ENCODE measurements around the gene TPM4. TPM values are rescaled to one million over a fixed set of nuclear protein-coding genes. Genes with fewer than 3 reads are reported as not detected.
"Not testable (repeated sequence)": the region's sequence is repeated elsewhere in the genome, so short reads cannot be mapped to it uniquely, and the experiment has no call there.

The TPM4 gene
- total RNA-seq (2014; rRNA removed; shearing (Covaris generic)), result 1,516 and 1,534 TPM in 2 replicates

- DNase-seq (ENCODE audit: low spot score), result peak; percentile 95
Observed at GRCh38 chr19:16076154-16076957, at the start of gene TPM4. TSS of gene TPM4 (plus strand) at chr19:16076495. CDS start at chr19:16076566, 71 bp downstream.

GRCh38 chr19:16026756-16027155 is 49.5 kb upstream of the TPM4 start:
- no peak for DNase-seq (ENCODE audit: low spot score)

GRCh38 chr19:16027528-16027927 is 48.8 kb upstream of the TPM4 start:
- DNase-seq (ENCODE audit: low spot score), result no peak

- DNase-seq (ENCODE audit: low spot score), result not testable (repeated sequence)
Observed at GRCh38 chr19:16030155-16030554, 46.1 kb upstream of the TPM4 start.

GRCh38 chr19:16030964-16031871 is 45.1 kb upstream of the TPM4 start:
- DNase-seq (ENCODE audit: low spot score), result no peak

GRCh38 chr19:16031872-16032200 is 44.5 kb upstream of the TPM4 start:
- no peak for DNase-seq (ENCODE audit: low spot score)

GRCh38 chr19:16032509-16033135 is 43.7 kb upstream of the TPM4 start:
- no peak for DNase-seq (ENCODE audit: low spot score)

GRCh38 chr19:16033136-16033530 is 43.2 kb upstream of the TPM4 start:
- no peak for DNase-seq (ENCODE audit: low spot score)

GRCh38 chr19:16033721-16034120 is 42.6 kb upstream of the TPM4 start:
- no peak for DNase-seq (ENCODE audit: low spot score)

GRCh38 chr19:16034180-16034579 is 42.1 kb upstream of the TPM4 start:
- DNase-seq (ENCODE audit: low spot score), result no peak

GRCh38 chr19:16034958-16035560 is 41.2 kb upstream of the TPM4 start:
- DNase-seq (ENCODE audit: low spot score), result no peak

GRCh38 chr19:16035601-16036297 is 40.5 kb upstream of the TPM4 start:
- no peak for DNase-seq (ENCODE audit: low spot score)

GRCh38 chr19:16036397-16036925 is 39.8 kb upstream of the TPM4 start:
- no peak for DNase-seq (ENCODE audit: low spot score)

- DNase-seq (ENCODE audit: low spot score), result no peak
Observed at GRCh38 chr19:16036941-16037340, 39.4 kb upstream of the TPM4 start.

GRCh38 chr19:16037424-16038195 is 38.7 kb upstream of the TPM4 start:
- no peak for DNase-seq (ENCODE audit: low spot score)

- DNase-seq (ENCODE audit: low spot score), result no peak
Observed at GRCh38 chr19:16038196-16038695, 38.0 kb upstream of the TPM4 start.

- no peak for DNase-seq (ENCODE audit: low spot score)
Observed at GRCh38 chr19:16039081-16039480, 37.2 kb upstream of the TPM4 start.

GRCh38 chr19:16039545-16039944 is 36.8 kb upstream of the TPM4 start:
- DNase-seq (ENCODE audit: low spot score), result no peak

- no peak for DNase-seq (ENCODE audit: low spot score)
Observed at GRCh38 chr19:16040642-16041041, 35.7 kb upstream of the TPM4 start.
